Measurements from ENCODE around the gene WNK2. TPM values are rescaled to one million over a fixed set of nuclear protein-coding genes. Genes with fewer than 3 reads are reported as not detected.

The WNK2 gene
- total RNA-seq, 1 donor from 2014 or later = 6.2 TPM

DNA sequence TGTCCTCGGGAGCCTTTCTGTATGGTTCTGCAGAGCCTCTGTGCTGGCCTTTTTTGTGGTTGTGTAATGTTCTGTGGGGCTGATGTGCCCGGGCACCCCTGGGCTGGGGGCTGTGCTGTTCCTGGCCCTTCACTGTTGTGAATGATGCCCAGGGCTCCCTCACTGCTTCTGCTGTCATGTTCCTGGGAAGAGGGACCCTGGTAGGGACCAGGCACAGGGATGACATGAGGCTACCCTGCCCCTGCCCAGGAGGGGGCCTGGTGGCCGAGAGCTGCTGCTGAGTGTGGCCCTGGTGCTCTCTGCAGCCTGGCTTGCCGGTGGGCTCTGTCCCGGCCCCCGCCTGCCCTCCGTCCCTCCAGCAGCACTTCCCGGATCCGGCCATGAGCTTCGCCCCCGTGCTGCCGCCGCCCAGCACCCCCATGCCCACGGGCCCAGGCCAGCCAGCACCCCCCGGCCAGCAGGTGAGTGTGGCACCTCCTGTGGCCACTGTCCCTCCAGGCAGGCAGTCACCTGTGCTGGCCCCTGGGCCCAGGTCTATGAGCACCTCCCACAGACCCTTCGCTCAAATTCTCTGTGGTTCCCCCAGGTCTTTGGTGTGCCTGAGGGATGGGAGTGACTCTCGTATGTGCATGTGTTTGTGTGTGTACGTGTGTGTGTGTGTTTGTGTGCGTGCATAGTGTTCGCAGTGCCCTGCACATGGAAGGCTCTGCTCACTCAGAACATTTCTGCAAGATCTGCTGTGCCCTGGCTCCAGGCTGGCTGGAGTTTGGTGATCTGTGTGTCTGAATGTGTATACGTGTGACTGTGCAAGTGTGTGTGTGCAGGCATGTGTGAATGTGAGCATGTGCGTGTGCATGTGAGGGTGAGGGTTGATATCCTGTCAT lies 72.3 kb downstream of the WNK2 start:
- peak overlapping the region; percentile 54 for H3K27ac Mint-ChIP-seq
- H3K4me2 ChIP-seq = no peak overlapping the region
- H3K27me3 ChIP-seq = no peaks in the 10 kb centered on the region
- DNase-seq (ENCODE audit: low spot score) = no peak
- H4K20me1 ChIP-seq (ENCODE audit: low read depth) = no peaks in the 10 kb centered on the region
- H3K4me3 Mint-ChIP-seq = no peak overlapping the region
- H3K4me3 ChIP-seq = no peak overlapping the region
- H2AFZ ChIP-seq (replicated peaks) = no peak overlapping the region
- H3K4me1 ChIP-seq = no peaks in the 10 kb centered on the region
- H3K9me3 Mint-ChIP-seq = no peaks in the 10 kb centered on the region
- no peaks in the 10 kb centered on the region for H3K36me3 ChIP-seq
- TF ChIP-seq EZH2phosphoT487 (IDR thresholded peaks at IDR 0.05) (no peak), EZH2 (IDR thresholded peaks at IDR 0.05) (no peak)
- TF ChIP-seq, protein P1, sequence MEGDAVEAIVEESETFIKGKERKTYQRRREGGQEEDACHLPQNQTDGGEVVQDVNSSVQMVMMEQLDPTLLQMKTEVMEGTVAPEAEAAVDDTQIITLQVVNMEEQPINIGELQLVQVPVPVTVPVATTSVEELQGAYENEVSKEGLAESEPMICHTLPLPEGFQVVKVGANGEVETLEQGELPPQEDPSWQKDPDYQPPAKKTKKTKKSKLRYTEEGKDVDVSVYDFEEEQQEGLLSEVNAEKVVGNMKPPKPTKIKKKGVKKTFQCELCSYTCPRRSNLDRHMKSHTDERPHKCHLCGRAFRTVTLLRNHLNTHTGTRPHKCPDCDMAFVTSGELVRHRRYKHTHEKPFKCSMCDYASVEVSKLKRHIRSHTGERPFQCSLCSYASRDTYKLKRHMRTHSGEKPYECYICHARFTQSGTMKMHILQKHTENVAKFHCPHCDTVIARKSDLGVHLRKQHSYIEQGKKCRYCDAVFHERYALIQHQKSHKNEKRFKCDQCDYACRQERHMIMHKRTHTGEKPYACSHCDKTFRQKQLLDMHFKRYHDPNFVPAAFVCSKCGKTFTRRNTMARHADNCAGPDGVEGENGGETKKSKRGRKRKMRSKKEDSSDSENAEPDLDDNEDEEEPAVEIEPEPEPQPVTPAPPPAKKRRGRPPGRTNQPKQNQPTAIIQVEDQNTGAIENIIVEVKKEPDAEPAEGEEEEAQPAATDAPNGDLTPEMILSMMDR (IDR thresholded peaks at IDR 0.05) = no peak
- peaks cover 12% of the 10 kb centered on the region for H3K4me1 Mint-ChIP-seq
- H3K9ac ChIP-seq = no peak overlapping the region
- H3K36me3 Mint-ChIP-seq = peaks cover 10% of the 10 kb centered on the region
- H3K27me3 Mint-ChIP-seq (ENCODE audit: insufficient read depth, low read depth) = peaks cover 2% of the 10 kb centered on the region
- no peaks in the 10 kb centered on the region for H3F3A ChIP-seq (ENCODE audit: low read depth)
- no peaks in the 10 kb centered on the region for H3K9me3 ChIP-seq (ENCODE audit: low read depth)
- H3K27ac ChIP-seq = no peak overlapping the region
- no peaks in the 10 kb centered on the region for H3K79me2 ChIP-seq (ENCODE audit: low read depth)

DNA sequence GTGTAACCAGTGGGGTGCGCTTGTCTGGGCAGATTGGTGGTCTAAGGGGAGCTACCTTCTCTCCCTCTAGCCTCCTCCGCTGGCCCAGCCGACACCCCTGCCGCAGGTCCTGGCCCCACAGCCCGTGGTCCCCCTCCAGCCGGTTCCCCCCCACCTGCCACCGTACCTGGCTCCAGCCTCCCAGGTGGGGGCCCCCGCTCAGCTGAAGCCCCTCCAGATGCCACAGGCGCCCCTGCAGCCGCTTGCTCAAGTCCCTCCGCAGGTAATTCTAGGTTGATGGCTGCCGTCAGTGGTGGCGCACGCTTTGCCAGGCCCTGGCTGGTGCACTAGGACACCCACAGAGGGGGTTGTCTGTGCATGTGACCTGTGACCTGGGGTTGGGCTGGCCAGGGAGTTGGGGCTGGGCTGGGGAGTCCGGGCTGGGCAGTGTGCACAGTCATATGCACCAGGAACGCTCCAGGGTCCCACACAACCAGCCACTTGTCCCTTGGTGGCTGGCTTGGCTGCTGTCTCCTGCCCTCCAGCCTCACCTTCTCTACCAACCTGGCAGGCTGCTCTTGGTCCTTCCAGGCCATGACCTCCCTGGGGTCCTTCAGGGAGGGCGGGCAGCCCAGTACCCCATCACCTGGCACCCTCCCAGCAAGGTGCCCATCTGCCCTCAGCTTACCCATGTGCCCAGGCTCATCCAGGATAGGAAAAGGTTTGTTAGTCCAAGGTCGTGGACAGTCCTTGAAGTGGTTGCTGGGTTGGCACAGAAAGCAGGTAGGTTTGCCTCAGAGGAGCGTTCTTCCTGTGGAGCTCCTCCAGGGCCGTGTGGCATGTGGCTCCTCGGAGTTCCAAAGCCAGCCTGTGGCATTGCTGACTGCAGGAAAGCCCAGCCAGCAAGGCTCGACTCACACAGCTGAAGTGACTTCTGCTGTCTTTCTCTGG lies 73.2 kb downstream of the WNK2 start:
- Mint-ChIP-seq H3K4me1 (peaks cover 16% of the 10 kb centered on the region), H3K4me3 (no peak overlapping the region), H3K27me3 (ENCODE audit: insufficient read depth, low read depth) (peaks cover 2% of the 10 kb centered on the region), H3K9me3 (no peaks in the 10 kb centered on the region), H3K36me3 (peaks cover 8% of the 10 kb centered on the region), H3K27ac (peak overlapping the region; percentile 54)
- H4K20me1 ChIP-seq (ENCODE audit: low read depth) = no peaks in the 10 kb centered on the region
- no peak overlapping the region for H3K4me3 ChIP-seq
- no peaks in the 10 kb centered on the region for H3K9me3 ChIP-seq (ENCODE audit: low read depth)
- no peaks in the 10 kb centered on the region for H3K27me3 ChIP-seq
- no peaks in the 10 kb centered on the region for H3K79me2 ChIP-seq (ENCODE audit: low read depth)
- no peaks in the 10 kb centered on the region for H3F3A ChIP-seq (ENCODE audit: low read depth)
- no peak for DNase-seq (ENCODE audit: low spot score)
- H3K4me2 ChIP-seq = no peak overlapping the region
- no peak overlapping the region for H3K27ac ChIP-seq
- TF ChIP-seq EZH2 (IDR thresholded peaks at IDR 0.05) (no peak), EZH2phosphoT487 (IDR thresholded peaks at IDR 0.05) (no peak)
- TF ChIP-seq, protein P1 (IDR thresholded peaks at IDR 0.05) = no peak
- no peak overlapping the region for H2AFZ ChIP-seq (replicated peaks)
- H3K9ac ChIP-seq = no peak overlapping the region
- H3K4me1 ChIP-seq = no peaks in the 10 kb centered on the region
- no peaks in the 10 kb centered on the region for H3K36me3 ChIP-seq

DNA sequence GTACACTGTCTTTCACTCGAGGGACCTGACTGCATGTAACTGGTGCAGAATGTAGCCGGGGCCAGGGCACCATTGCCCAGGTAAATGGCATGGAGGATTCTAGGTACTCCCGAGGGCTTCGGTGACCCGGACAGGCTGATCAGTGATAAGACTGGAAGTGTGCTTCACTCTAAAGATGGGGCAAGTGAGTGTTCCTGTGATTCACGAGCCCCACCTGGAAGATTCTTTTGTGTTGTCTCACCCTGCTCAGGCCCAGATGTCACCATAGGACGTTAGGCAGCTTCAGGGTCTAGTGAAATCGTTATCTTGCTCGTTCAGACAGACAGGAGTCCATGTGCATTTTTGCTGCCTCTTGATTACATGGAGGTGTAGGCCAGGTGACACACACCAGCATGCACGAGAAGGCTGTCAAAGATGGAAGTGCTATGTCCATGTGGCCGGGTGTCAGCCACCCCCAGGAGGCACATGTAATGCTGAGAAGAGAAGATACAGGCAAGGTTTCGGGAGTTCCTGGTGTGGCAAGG lies 73.9 kb downstream of the WNK2 start:
- H3K4me2 ChIP-seq = no peak overlapping the region
- TF ChIP-seq EZH2phosphoT487 (IDR thresholded peaks at IDR 0.05) = no peak
- TF ChIP-seq, protein P1 (IDR thresholded peaks at IDR 0.05) = no peak
- no peak for TF ChIP-seq EZH2 (IDR thresholded peaks at IDR 0.05)
- no peak overlapping the region for H3K4me3 Mint-ChIP-seq
- no peak overlapping the region for H3K9ac ChIP-seq
- no peak for DNase-seq (ENCODE audit: low spot score)
- H3K4me1 Mint-ChIP-seq = peaks cover 16% of the 10 kb centered on the region
- no peak overlapping the region for H3K4me3 ChIP-seq
- no peaks in the 10 kb centered on the region for H3K79me2 ChIP-seq (ENCODE audit: low read depth)
- H3F3A ChIP-seq (ENCODE audit: low read depth) = no peaks in the 10 kb centered on the region
- H3K27me3 Mint-ChIP-seq (ENCODE audit: insufficient read depth, low read depth) = peaks cover 2% of the 10 kb centered on the region
- H3K27ac Mint-ChIP-seq = no peak overlapping the region
- no peaks in the 10 kb centered on the region for H4K20me1 ChIP-seq (ENCODE audit: low read depth)
- no peak overlapping the region for H2AFZ ChIP-seq (replicated peaks)
- H3K36me3 ChIP-seq = no peaks in the 10 kb centered on the region
- peaks cover 8% of the 10 kb centered on the region for H3K36me3 Mint-ChIP-seq
- H3K9me3 ChIP-seq (ENCODE audit: low read depth) = no peaks in the 10 kb centered on the region
- H3K9me3 Mint-ChIP-seq = no peaks in the 10 kb centered on the region
- H3K4me1 ChIP-seq = no peaks in the 10 kb centered on the region
- H3K27me3 ChIP-seq = no peaks in the 10 kb centered on the region
- no peak overlapping the region for H3K27ac ChIP-seq

All from neural progenitor cell (in vitro differentiated cells).